WTC11 (cell line): ENCODE measurements around the gene PSENEN. TPM values are rescaled to one million over a fixed set of nuclear protein-coding genes. Genes with fewer than 3 reads are reported as not detected.

Source experiments
- ARID4B ChIP-seq: sonication (generic); formaldehyde crosslinking; IDR thresholded peaks from 2 replicates; pipeline ENCODE4 v1.8.0; 2023; ENCODE audit warnings: missing genetic modification reagents, mild to moderate bottlenecking, borderline replicate concordance
- ATF3 ChIP-seq: sonication (generic); formaldehyde crosslinking; conservative IDR thresholded peaks from 2 replicates; pipeline ENCODE4 v1.8.1; 2022; ENCODE audit warnings: mild to moderate bottlenecking, missing genetic modification reagents
- CREM ChIP-seq: sonication (generic); formaldehyde crosslinking; IDR thresholded peaks from 2 replicates; pipeline ENCODE4 v1.8.1; 2022; ENCODE audit warnings: mild to moderate bottlenecking, missing genetic modification reagents, moderate library complexity
- E2F4 ChIP-seq: sonication (generic); formaldehyde crosslinking; IDR thresholded peaks from 2 replicates; pipeline ENCODE4 v1.8.1; 2022; ENCODE audit warnings: low read depth, mild to moderate bottlenecking, moderate library complexity, missing genetic modification reagents, borderline replicate concordance
- E2F5 ChIP-seq: sonication (generic); formaldehyde crosslinking; IDR thresholded peaks from 2 replicates; pipeline ENCODE4 v1.8.1; 2022; ENCODE audit warnings: mild to moderate bottlenecking, moderate library complexity, missing genetic modification reagents
- FOXK1 ChIP-seq: sonication (generic); formaldehyde crosslinking; IDR thresholded peaks from 2 replicates; pipeline ENCODE4 v1.8.0; 2022; ENCODE audit warnings: mild to moderate bottlenecking, moderate library complexity, missing genetic modification reagents
- GTF2I ChIP-seq: fragments of 250-450 bp; sonication (Bioruptor Pico); conservative IDR thresholded peaks from 2 replicates; pipeline ENCODE4 v1.4.0; 2021; ENCODE audit warnings: mild to moderate bottlenecking
- HMGXB4 ChIP-seq: sonication (generic); formaldehyde crosslinking; IDR thresholded peaks from 2 replicates; pipeline ENCODE4 v1.8.1; 2023; ENCODE audit warnings: mild to moderate bottlenecking, moderate library complexity, missing genetic modification reagents
- IRF1 ChIP-seq: sonication (generic); formaldehyde crosslinking; IDR thresholded peaks from 2 replicates; pipeline ENCODE4 v1.8.0; 2023; ENCODE audit warnings: missing genetic modification reagents
- IRF2 ChIP-seq: sonication (generic); formaldehyde crosslinking; IDR thresholded peaks from 2 replicates; pipeline ENCODE4 v1.8.0; 2022; ENCODE audit warnings: low read depth, missing genetic modification reagents, borderline replicate concordance
- NFATC4 ChIP-seq: fragments of 250-450 bp; sonication (Bioruptor Pico); IDR thresholded peaks from 2 replicates; pipeline ENCODE4 v1.9.0; 2021; ENCODE audit warnings: mild to moderate bottlenecking
- NR2C2 ChIP-seq: sonication (generic); formaldehyde crosslinking; IDR thresholded peaks from 2 replicates; pipeline ENCODE4 v1.8.0; 2022; ENCODE audit warnings: mild to moderate bottlenecking, missing genetic modification reagents
- SP1 ChIP-seq: sonication (generic); formaldehyde crosslinking; conservative IDR thresholded peaks from 2 replicates; pipeline ENCODE4 v1.8.1; 2022; ENCODE audit warnings: missing genetic modification reagents
- TEAD1 ChIP-seq: sonication (generic); formaldehyde crosslinking; IDR thresholded peaks from 2 replicates; pipeline ENCODE4 v1.8.0; 2022; ENCODE audit warnings: mild to moderate bottlenecking, missing genetic modification reagents
- USF1 ChIP-seq: sonication (generic); formaldehyde crosslinking; IDR thresholded peaks from 2 replicates; pipeline ENCODE4 v1.8.0; 2022; ENCODE audit warnings: mild to moderate bottlenecking, missing genetic modification reagents
- ZNF232 ChIP-seq: sonication (generic); formaldehyde crosslinking; IDR thresholded peaks from 2 replicates; pipeline ENCODE4 v1.8.0; 2022; ENCODE audit warnings: mild to moderate bottlenecking, missing genetic modification reagents
- ZNF263 ChIP-seq: sonication (generic); formaldehyde crosslinking; IDR thresholded peaks from 2 replicates; pipeline ENCODE4 v1.8.1; 2022; ENCODE audit warnings: low read depth, mild to moderate bottlenecking, moderate library complexity, missing genetic modification reagents
- ZNF317 ChIP-seq: sonication (generic); formaldehyde crosslinking; IDR thresholded peaks from 2 replicates; pipeline ENCODE4 v1.8.1; 2023; ENCODE audit warnings: low read depth, mild to moderate bottlenecking, moderate library complexity, missing genetic modification reagents, borderline replicate concordance
- ZNF512 ChIP-seq: sonication (generic); formaldehyde crosslinking; IDR thresholded peaks from 2 replicates; pipeline ENCODE4 v1.8.1; 2022; ENCODE audit warnings: missing genetic modification reagents, borderline replicate concordance
- ZNF532 ChIP-seq: fragments of 250-450 bp; sonication (Bioruptor Pico); IDR thresholded peaks from 2 replicates; pipeline ENCODE4 v1.9.0; 2021; ENCODE audit warnings: mild to moderate bottlenecking, borderline replicate concordance
- total RNA-seq: library from RNA; stranded (reverse); gene quantifications from 3 replicates; pipeline ENCODE4 v1.2.3, GENCODE V29; 2021

PSENEN gene
- total RNA-seq, 1 experiment from 2014 or later, result 80.3 TPM

GRCh38 chr19:35704218-35704617 is 41.2 kb upstream of the PSENEN start, which contains the start of gene ZBTB32 (continued):
- TF ChIP-seq IRF2, result peak; percentile 76; the same call in 1 of the 2 replicates
- peak; percentile 93 for TF ChIP-seq E2F5 (CRISPR knock-in tag)
- peak; percentile 88; the same call in 1 of the 2 replicates for TF ChIP-seq ZNF232
- no peak for TF ChIP-seq GTF2I
- TF ChIP-seq USF1 (CRISPR knock-in tag), result peak; percentile 90
- TF ChIP-seq NFATC4, result no peak
- TF ChIP-seq ARID4B (CRISPR knock-in tag), result peak; percentile 99
- no peak; the same call in 1 of the 2 replicates for TF ChIP-seq ZNF317 (CRISPR knock-in tag)
- TF ChIP-seq NR2C2, result peak; percentile 83
- TF ChIP-seq ATF3 (CRISPR knock-in tag), result peak; percentile 83
- no peak for TF ChIP-seq ZNF532
- peak; percentile 87; the same call in 1 of the 2 replicates for TF ChIP-seq E2F4 (CRISPR knock-in tag)
- TF ChIP-seq FOXK1 (CRISPR knock-in tag), result peak; percentile 94
- TF ChIP-seq CREM (CRISPR knock-in tag), result peak; percentile 61; the same call in 1 of the 2 replicates
- TF ChIP-seq ZNF512 (CRISPR knock-in tag), result no peak
- peak; percentile 71; the same call in 1 of the 2 replicates for TF ChIP-seq HMGXB4 (CRISPR knock-in tag)
- TF ChIP-seq ZNF263 (CRISPR knock-in tag), result peak; percentile 36; the same call in 1 of the 2 replicates
- peak; percentile 83; the same call in 1 of the 2 replicates for TF ChIP-seq IRF1
- peak; percentile 98 for TF ChIP-seq TEAD1 (CRISPR knock-in tag)
- peak; percentile 74 for TF ChIP-seq SP1 (CRISPR knock-in tag)
